HCT116 (cell line): Measurements from ENCODE around the gene ATP8B4. TPM values are rescaled to one million over a fixed set of nuclear protein-coding genes. Genes with fewer than 3 reads are reported as not detected.

ENCODE experiments used
- ATAC-seq: fragments of 200-7000 bp; cut with Tn5 transposase; 2 replicates; pipeline ENCODE4 v1.9.1; 2020; ENCODE audit warnings: mild to moderate bottlenecking, moderate library complexity
- BruUV-seq: library from RNA; stranded (reverse); fragments of 400-500 nt; replicated peaks from 2 replicates; lab custom pipeline; 2021; lab: Mats Ljungman, UMichigan
- CTCF ChIA-PET: fragments of 300-600 bp; sonication (Branson Sonifier 250); formaldehyde crosslinking; loops from one replicate; lab custom pipeline; 2021; ENCODE audit warnings: antibody characterized with exemption; lab: Charles Lee
- POLR2A ChIA-PET: fragments of 300-600, 350-600 bp; sonication (Branson Sonifier 250); formaldehyde crosslinking; loops from one replicate; lab custom pipeline; 2021; ENCODE audit warnings: antibody characterized with exemption; lab: Charles Lee
- RAD21 ChIA-PET, 2 experiments: fragments of 300-600 bp; sonication (Branson Sonifier 250); formaldehyde crosslinking; loops; one replicate each; lab custom pipeline; 2023; ENCODE audit warnings: low total read pairs in 2 of 2; ENCODE audit not compliant: uncharacterized antibody in 2 of 2, unreplicated experiment in 2 of 2, low non-redundant PET in 1 of 2; lab: Charles Lee
- DNase-seq: peaks from one replicate; pipeline ENCODE4 v3.0.0-alpha.2; 2010; ENCODE audit warnings: low read depth, low spot score
- H2AFZ ChIP-seq: fragments of 200-600 bp; shearing (Covaris generic), sonication (generic); 2 replicates; pipeline ENCODE4 v1.6.1; 2017; ENCODE audit warnings: low read depth, mixed run types, mixed read lengths, antibody characterized with exemption, low read length; ENCODE audit not compliant: poor library complexity, severe bottlenecking
- H3K27ac ChIP-seq: 2 replicates; pipeline ENCODE4 v1.5.1; 2012; ENCODE audit warnings: low read depth, low read length
- H3K27me3 ChIP-seq: fragments of 200-600 bp; sonication (generic); 2 replicates; pipeline ENCODE4 v1.6.1; 2016; ENCODE audit warnings: mixed run types, low read length, mixed read lengths; ENCODE audit not compliant: insufficient read depth
- H3K36me3 ChIP-seq, 2 experiments: fragments of 200-500 bp in 1 of 2; fragments of 200-600 bp in 1 of 2; sonication (Bioruptor generic) in 1 of 2; sonication (generic) in 1 of 2; 2 replicates each; pipeline versions ENCODE4 v1.5.1 to v1.6.1; 2014 to 2016; ENCODE audit warnings: low read length in 2 of 2, inconsistent platforms in 1 of 2, mixed read lengths in 1 of 2, mixed run types in 1 of 2; ENCODE audit not compliant: insufficient read depth in 2 of 2, control insufficient read depth in 1 of 2
- H3K4me1 ChIP-seq, 2 experiments: fragments of 200-600 bp in 1 of 2; sonication (generic) in 1 of 2; 2 replicates each; pipeline versions ENCODE4 v1.5.1 to v1.6.1; 2012 to 2017; ENCODE audit warnings: low read length in 2 of 2, inconsistent platforms in 1 of 2, mild to moderate bottlenecking in 1 of 2, mixed read lengths in 1 of 2, mixed run types in 1 of 2, moderate library complexity in 1 of 2; ENCODE audit not compliant: insufficient read depth in 2 of 2, control insufficient read depth in 1 of 2
- H3K4me2 ChIP-seq: fragments of 200-600 bp; sonication (generic); 2 replicates; pipeline ENCODE4 v1.6.1; 2017; ENCODE audit warnings: mixed run types, low read length, mixed read lengths
- H3K4me3 ChIP-seq, 2 experiments: fragments of 200-600 bp in 1 of 2; sonication (generic) in 1 of 2; replicated peaks in 1 of 2; 2 replicates each; pipeline ENCODE4 v1.5.1; 2011 to 2016; ENCODE audit warnings: low read length in 2 of 2, control low read depth in 1 of 2, low read depth in 1 of 2, mild to moderate bottlenecking in 1 of 2, mixed read lengths in 1 of 2, mixed run types in 1 of 2
- H3K79me2 ChIP-seq: fragments of 200-600 bp; sonication (generic); 2 replicates; pipeline ENCODE4 v1.6.1; 2017; ENCODE audit warnings: mild to moderate bottlenecking, mixed run types, low read length, moderate library complexity, mixed read lengths; ENCODE audit not compliant: insufficient read depth
- H3K9ac ChIP-seq: fragments of 200-600 bp; sonication (generic); 2 replicates; pipeline ENCODE4 v1.6.1; 2016; ENCODE audit warnings: low read length, mixed read lengths
- H3K9me2 ChIP-seq: fragments of 200-600 bp; sonication (generic), shearing (Covaris generic); 2 replicates; pipeline ENCODE4 v1.6.1; 2017; ENCODE audit warnings: mixed run types, mild to moderate bottlenecking, moderate library complexity; ENCODE audit not compliant: insufficient read depth
- H3K9me3 ChIP-seq, 2 experiments: fragments of 200-500 bp in 1 of 2; fragments of 200-600 bp in 1 of 2; sonication (Bioruptor generic) in 1 of 2; sonication (generic) in 1 of 2; 2 replicates each; pipeline ENCODE4 v1.6.1; 2014 to 2017; ENCODE audit warnings: low read length in 2 of 2, mixed read lengths in 2 of 2, inconsistent platforms in 1 of 2, low read depth in 1 of 2, mild to moderate bottlenecking in 1 of 2, mixed run types in 1 of 2, moderate library complexity in 1 of 2; ENCODE audit not compliant: control insufficient read depth in 1 of 2, insufficient read depth in 1 of 2
- H4K20me1 ChIP-seq: fragments of 200-600 bp; sonication (generic), shearing (Covaris generic); 2 replicates; pipeline ENCODE4 v1.6.1; 2017; ENCODE audit warnings: mixed run types, mild to moderate bottlenecking, moderate library complexity; ENCODE audit not compliant: insufficient read depth
- ATF3 ChIP-seq: IDR thresholded peaks from 2 replicates; pipeline ENCODE4 v1.6.1; 2012
- CBX3 ChIP-seq: IDR thresholded peaks from 2 replicates; pipeline ENCODE4 v1.6.1; 2012; ENCODE audit warnings: low read depth
- CEBPB ChIP-seq: IDR thresholded peaks from 2 replicates; pipeline ENCODE4 v1.6.1; 2012; ENCODE audit warnings: low read depth
- CTCF ChIP-seq, 3 experiments: fragments of 200-600 bp in 1 of 3; sonication (generic) in 1 of 3; IDR thresholded peaks in 2 of 3; conservative IDR thresholded peaks in 1 of 3; 2 replicates each; pipeline ENCODE4 v1.5.1; 2012 to 2017; ENCODE audit warnings: low read depth in 2 of 3, low read length in 2 of 3, antibody characterized with exemption in 1 of 3, borderline replicate concordance in 1 of 3, control low read depth in 1 of 3, mild to moderate bottlenecking in 1 of 3, mixed read lengths in 1 of 3, mixed run types in 1 of 3, moderate library complexity in 1 of 3; ENCODE audit not compliant: insufficient read depth in 1 of 3
- EZH2phosphoT487 ChIP-seq: fragments of 200-600 bp; IDR thresholded peaks from 2 replicates; pipeline ENCODE4 v1.6.1; 2018; ENCODE audit warnings: antibody characterized with exemption, borderline replicate concordance
- JUND ChIP-seq: IDR thresholded peaks from 2 replicates; pipeline ENCODE4 v1.6.1; 2012
- POLR2AphosphoS5 ChIP-seq: IDR thresholded peaks from 2 replicates; pipeline ENCODE4 v1.6.1; 2011; ENCODE audit warnings: mild to moderate bottlenecking, low read depth, low read length, moderate library complexity
- SIN3A ChIP-seq: IDR thresholded peaks from 2 replicates; pipeline ENCODE4 v1.6.1; 2012; ENCODE audit warnings: low read depth
- SP1 ChIP-seq: IDR thresholded peaks from 2 replicates; pipeline ENCODE4 v1.6.1; 2012; ENCODE audit warnings: low read depth
- TCF7L2 ChIP-seq: IDR thresholded peaks from 2 replicates; pipeline ENCODE4 v1.7.0; 2011; ENCODE audit warnings: borderline replicate concordance, inconsistent platforms; ENCODE audit not compliant: insufficient read depth, insufficient read length; ENCODE audit errors: extremely low read depth
- intact Hi-C: fragments of 100-400 bp; cut with micrococcal nuclease; formaldehyde crosslinking; loops from 2 replicates; pipeline ENCODE4 v1.10.0; 2022
- total RNA-seq: library from RNA; stranded (reverse); gene quantifications from one replicate; pipeline ENCODE4 v1.2.1, GENCODE V29; 2021; ENCODE audit not compliant: unreplicated experiment
- TF ChIP-seq, protein P1 (sequence below): IDR thresholded peaks from 2 replicates; pipeline ENCODE4 v1.6.1; 2012; ENCODE audit warnings: low read depth
- TF ChIP-seq, protein P2 (sequence below): IDR thresholded peaks from 2 replicates; pipeline ENCODE4 v1.6.1; 2012
- TF ChIP-seq, protein P3 (sequence below): IDR thresholded peaks from 2 replicates; pipeline ENCODE4 v1.6.1; 2011; ENCODE audit warnings: mild to moderate bottlenecking, low read length, moderate library complexity; ENCODE audit not compliant: insufficient replicate concordance; ENCODE audit errors: extremely low read depth

Gene ATP8B4
- total RNA-seq, 1 experiment from 2014 or later: 0.25 TPM

DNA sequence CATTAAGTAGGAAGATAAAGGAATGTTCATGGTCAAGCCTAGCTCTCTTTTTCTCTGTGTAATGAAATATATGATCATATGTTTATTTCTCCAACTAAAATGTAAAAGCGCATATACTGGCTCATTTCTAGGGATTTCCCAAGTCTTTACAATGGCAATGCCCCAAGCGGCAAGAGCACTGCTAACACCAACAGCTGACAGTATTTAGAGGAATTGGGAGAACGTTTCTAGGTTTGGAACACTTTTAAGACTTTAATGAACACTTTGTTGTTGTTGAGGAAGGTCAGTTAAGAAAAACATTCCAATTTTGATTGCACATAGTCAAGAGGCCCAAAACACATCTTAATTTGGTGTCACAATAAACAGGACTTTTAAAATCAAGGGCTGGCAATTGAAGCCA, 132.7 kb downstream of the ATP8B4 start:
- no peaks in the 10 kb centered on the region for H3K27me3 ChIP-seq
- no peak overlapping the region for H3K27ac ChIP-seq
- no peaks in the 10 kb centered on the region for H3K79me2 ChIP-seq
- no peaks in the 10 kb centered on the region for H3K9me2 ChIP-seq
- ChIA-PET CTCF (no interaction called here), RAD21 (no interaction called here), POLR2A (no interaction called here)
- H3K9ac ChIP-seq: no peak overlapping the region
- H3K36me3 ChIP-seq: no peaks in the 10 kb centered on the region
- H3K4me3 ChIP-seq: no peak overlapping the region
- TF ChIP-seq SIN3A: no peak
- no peak for TF ChIP-seq TCF7L2
- no peak overlapping the region for H3K4me2 ChIP-seq
- no peak overlapping the region for H2AFZ ChIP-seq
- no peaks in the 10 kb centered on the region for H3K9me3 ChIP-seq
- no peak for DNase-seq
- no TSS peak for BruUV-seq
- H4K20me1 ChIP-seq: no peaks in the 10 kb centered on the region
- intact Hi-C loops: no loop called here
- no peaks in the 10 kb centered on the region for H3K4me1 ChIP-seq
- ATAC-seq: no peak

DNA sequence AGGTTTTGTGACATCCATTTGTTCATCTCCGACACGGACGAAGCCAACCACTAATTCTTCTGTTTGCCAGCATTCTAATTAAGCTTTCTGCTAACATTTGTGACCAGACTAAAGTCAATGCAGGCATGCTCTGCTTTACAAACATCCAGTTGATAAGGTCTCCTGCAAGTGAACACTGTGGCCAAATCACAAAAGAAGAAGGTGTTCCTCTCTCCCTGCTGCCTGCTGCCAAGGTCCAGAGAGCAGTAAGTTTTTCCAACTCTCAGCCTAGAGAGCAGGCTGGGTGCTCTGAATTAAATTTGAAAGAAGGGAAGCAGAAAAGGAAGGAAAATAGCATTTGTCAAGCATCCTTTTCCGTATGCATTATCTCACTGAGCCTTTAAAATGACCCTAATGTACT, 133.6 kb downstream of the ATP8B4 start:
- Histone ChIP-seq H3K36me3 (no peaks in the 10 kb centered on the region), H3K27me3 (no peaks in the 10 kb centered on the region), H3K9me2 (no peaks in the 10 kb centered on the region), H3K9me3 (no peaks in the 10 kb centered on the region), H3K79me2 (no peaks in the 10 kb centered on the region), H3K9ac (no peak overlapping the region), H3K27ac (no peak overlapping the region), H3K4me1 (no peaks in the 10 kb centered on the region), H2AFZ (no peak overlapping the region), H4K20me1 (no peaks in the 10 kb centered on the region), H3K4me3 (no peak overlapping the region), H3K4me2 (no peak overlapping the region)
- POLR2A ChIA-PET: no interaction called here
- CTCF ChIA-PET: no interaction called here
- DNase-seq: no peak
- RAD21 ChIA-PET: no interaction called here
- no peak for ATAC-seq
- intact Hi-C loops: no loop called here
- no TSS peak for BruUV-seq
- TF ChIP-seq EZH2phosphoT487 (no peak), CEBPB (no peak), TCF7L2 (no peak), CTCF (IDR thresholded peaks at IDR 0.05 in 2 of 3, conservative IDR thresholded peaks at IDR 0.05 in 1 of 3; ENCODE audit: borderline replicate concordance in 1 of 3, insufficient read depth in 1 of 3, low read depth in 2 of 3, low read length in 2 of 3) (no peak), CBX3 (no peak), ATF3 (no peak), POLR2AphosphoS5 (no peak), SP1 (no peak), JUND (no peak)
- TF ChIP-seq, protein P1, sequence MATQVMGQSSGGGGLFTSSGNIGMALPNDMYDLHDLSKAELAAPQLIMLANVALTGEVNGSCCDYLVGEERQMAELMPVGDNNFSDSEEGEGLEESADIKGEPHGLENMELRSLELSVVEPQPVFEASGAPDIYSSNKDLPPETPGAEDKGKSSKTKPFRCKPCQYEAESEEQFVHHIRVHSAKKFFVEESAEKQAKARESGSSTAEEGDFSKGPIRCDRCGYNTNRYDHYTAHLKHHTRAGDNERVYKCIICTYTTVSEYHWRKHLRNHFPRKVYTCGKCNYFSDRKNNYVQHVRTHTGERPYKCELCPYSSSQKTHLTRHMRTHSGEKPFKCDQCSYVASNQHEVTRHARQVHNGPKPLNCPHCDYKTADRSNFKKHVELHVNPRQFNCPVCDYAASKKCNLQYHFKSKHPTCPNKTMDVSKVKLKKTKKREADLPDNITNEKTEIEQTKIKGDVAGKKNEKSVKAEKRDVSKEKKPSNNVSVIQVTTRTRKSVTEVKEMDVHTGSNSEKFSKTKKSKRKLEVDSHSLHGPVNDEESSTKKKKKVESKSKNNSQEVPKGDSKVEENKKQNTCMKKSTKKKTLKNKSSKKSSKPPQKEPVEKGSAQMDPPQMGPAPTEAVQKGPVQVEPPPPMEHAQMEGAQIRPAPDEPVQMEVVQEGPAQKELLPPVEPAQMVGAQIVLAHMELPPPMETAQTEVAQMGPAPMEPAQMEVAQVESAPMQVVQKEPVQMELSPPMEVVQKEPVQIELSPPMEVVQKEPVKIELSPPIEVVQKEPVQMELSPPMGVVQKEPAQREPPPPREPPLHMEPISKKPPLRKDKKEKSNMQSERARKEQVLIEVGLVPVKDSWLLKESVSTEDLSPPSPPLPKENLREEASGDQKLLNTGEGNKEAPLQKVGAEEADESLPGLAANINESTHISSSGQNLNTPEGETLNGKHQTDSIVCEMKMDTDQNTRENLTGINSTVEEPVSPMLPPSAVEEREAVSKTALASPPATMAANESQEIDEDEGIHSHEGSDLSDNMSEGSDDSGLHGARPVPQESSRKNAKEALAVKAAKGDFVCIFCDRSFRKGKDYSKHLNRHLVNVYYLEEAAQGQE: no peak
- TF ChIP-seq, protein P2, sequence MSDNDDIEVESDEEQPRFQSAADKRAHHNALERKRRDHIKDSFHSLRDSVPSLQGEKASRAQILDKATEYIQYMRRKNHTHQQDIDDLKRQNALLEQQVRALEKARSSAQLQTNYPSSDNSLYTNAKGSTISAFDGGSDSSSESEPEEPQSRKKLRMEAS: no peak
- TF ChIP-seq, protein P3, sequence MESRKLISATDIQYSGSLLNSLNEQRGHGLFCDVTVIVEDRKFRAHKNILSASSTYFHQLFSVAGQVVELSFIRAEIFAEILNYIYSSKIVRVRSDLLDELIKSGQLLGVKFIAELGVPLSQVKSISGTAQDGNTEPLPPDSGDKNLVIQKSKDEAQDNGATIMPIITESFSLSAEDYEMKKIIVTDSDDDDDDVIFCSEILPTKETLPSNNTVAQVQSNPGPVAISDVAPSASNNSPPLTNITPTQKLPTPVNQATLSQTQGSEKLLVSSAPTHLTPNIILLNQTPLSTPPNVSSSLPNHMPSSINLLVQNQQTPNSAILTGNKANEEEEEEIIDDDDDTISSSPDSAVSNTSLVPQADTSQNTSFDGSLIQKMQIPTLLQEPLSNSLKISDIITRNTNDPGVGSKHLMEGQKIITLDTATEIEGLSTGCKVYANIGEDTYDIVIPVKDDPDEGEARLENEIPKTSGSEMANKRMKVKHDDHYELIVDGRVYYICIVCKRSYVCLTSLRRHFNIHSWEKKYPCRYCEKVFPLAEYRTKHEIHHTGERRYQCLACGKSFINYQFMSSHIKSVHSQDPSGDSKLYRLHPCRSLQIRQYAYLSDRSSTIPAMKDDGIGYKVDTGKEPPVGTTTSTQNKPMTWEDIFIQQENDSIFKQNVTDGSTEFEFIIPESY: no peak
